A549 (cell line): ENCODE results near the gene TAF1D. TPM values are rescaled to one million over a fixed set of nuclear protein-coding genes. Genes with fewer than 3 reads are reported as not detected.

Experiments used
- ATAC-seq, 2 experiments: fragments of 200-7000 bp in 1 of 2; fragments of >200 bp in 1 of 2; cut with Nextera tagmentation in 1 of 2; cut with Tn5 transposase in 1 of 2; 3 replicates each; pipeline versions ENCODE4 v1.8.0 to v1.9.1; 2018 to 2020; ENCODE audit warnings: mild to moderate bottlenecking in 1 of 2, moderate library complexity in 1 of 2
- CTCF ChIA-PET: fragments of 300-600 bp; sonication (Branson Sonifier 250); formaldehyde crosslinking; extraction: SDS; loops from one replicate; lab custom pipeline; 2021; ENCODE audit warnings: antibody characterized with exemption, inconsistent platforms; lab: Yijun Ruan, JAX
- POLR2A ChIA-PET: fragments of 350-600 bp; formaldehyde crosslinking; extraction: SDS; loops from one replicate; lab custom pipeline; 2021; ENCODE audit warnings: antibody characterized with exemption, inconsistent platforms; lab: Yijun Ruan, JAX
- DNase-seq, 2 experiments: peaks; one replicate each; pipeline versions ENCODE4 v3.0.0 to v3.0.0-alpha.2; 2011 to 2016; ENCODE audit warnings: low read depth in 1 of 2, low spot score in 1 of 2
- FAIRE-seq: peaks from 2 replicates; lab custom pipeline; 2011; peaks lifted over from hg19 to GRCh38; lab: Jason Lieb, UNC
- H3K27ac ChIP-seq, 2 experiments: fragments of >200 bp; sonication (Bioruptor Twin); formaldehyde crosslinking; 3 replicates each; pipeline ENCODE4 v1.5.1; 2016 to 2017
- H3K4me1 ChIP-seq: fragments of >200 bp; sonication (Bioruptor Twin); formaldehyde crosslinking; 3 replicates; pipeline ENCODE4 v1.6.1; 2016
- H3K4me2 ChIP-seq: fragments of >200 bp; sonication (Bioruptor Twin); formaldehyde crosslinking; 3 replicates; pipeline ENCODE4 v1.6.1; 2016
- H3K4me3 ChIP-seq: fragments of >200 bp; sonication (Bioruptor Twin); formaldehyde crosslinking; 3 replicates; pipeline ENCODE4 v1.5.1; 2016
- H3K9me3 ChIP-seq: fragments of >200 bp; sonication (Bioruptor Twin); formaldehyde crosslinking; 3 replicates; pipeline ENCODE4 v1.6.1; 2016
- ZFP36 ChIP-seq: fragments of 450-650 bp; IDR thresholded peaks from 2 replicates; pipeline ENCODE4 v1.6.1; 2014; ENCODE audit warnings: borderline replicate concordance; ENCODE audit not compliant: partially characterized antibody
- WGBS: methylation state at CpG from one replicate; pipeline ENCODE4 v1.1.6; 2017; ENCODE audit errors: missing lambda C conversion rate; 5-methylcytosine and 5-hydroxymethylcytosine counted together
- polyA plus RNA-seq, 4 experiments: library from polyadenylated mRNA; depleted of rRNA in 3 of 4; stranded (reverse); fragments of >200 nt; fragmentation: RNase III in 1 of 4; extraction: RNeasy Plus Mini Kit Qiagen cat#74134 plus additional on column Dnase treatment in 1 of 4; gene quantifications; 2 replicates in 3 of 4; 3 replicates in 1 of 4; pipeline ENCODE4 v1.2.3, GENCODE V29; 2011 to 2017
- small RNA-seq, 6 experiments: library from RNA; depleted of rRNA; stranded (forward); fragments of <200 nt; gene quantifications; one replicate each; pipeline ENCODE3, GENCODE V24; 2012

TAF1D gene
- polyA plus RNA-seq, 2 of the 4 experiments (the other 2 are of a cell fraction) = 116 to 218 TPM

DNA sequence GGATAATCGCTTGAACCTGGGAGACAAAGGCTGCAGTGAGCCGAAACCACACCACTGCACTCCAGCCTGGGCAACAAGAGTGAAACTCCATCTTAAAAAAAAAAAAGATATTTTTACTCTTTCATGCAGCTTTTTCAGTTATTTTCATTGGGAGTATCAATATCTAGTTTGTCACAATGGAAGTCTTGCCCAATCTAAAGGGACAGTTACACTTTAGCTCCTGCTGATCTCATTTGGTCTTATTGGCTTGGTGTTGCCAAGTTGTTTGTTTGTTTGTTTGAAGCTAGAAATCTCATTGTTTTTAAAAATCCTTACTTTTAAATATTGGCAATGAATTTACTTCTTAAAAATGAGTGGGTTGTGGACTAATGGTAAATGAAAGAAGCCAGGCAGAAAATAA lies 55.1 kb downstream of the TAF1D start:
- DNase-seq = no peak
- POLR2A ChIA-PET = no interaction called here
- no peak overlapping the region for H3K4me2 ChIP-seq
- no peak for TF ChIP-seq ZFP36
- TF ChIP-seq, all 56 proteins: peak for 0
- ATAC-seq (no peak), FAIRE-seq (no peak)
- H3K9me3 ChIP-seq = no peaks in the 10 kb centered on the region
- 96% methylated on average over 2 of the region's 2 CpGs for WGBS
- CTCF ChIA-PET = interaction anchor here (0.6 kb wide), 1 partner anchor 43 kb away, joined by 4 read pairs; no protein-coding TSS in a partner anchor
- H3K27ac ChIP-seq = no peak overlapping the region
- H3K4me1 ChIP-seq = no peaks in the 10 kb centered on the region
- no peak overlapping the region for H3K4me3 ChIP-seq

Small RNA genes lying within 50 kb of the gene (small RNA-seq; reads per million reads assigned to genes)
- gene RF00019 (0 reads per million in 6 experiments), gene RF00493 (1.4 to 15.9 (median 7.6) reads per million in 6 experiments), gene SCARNA9 (0 to 13.2 (median 1.9) reads per million in 6 experiments), gene SNORA1 (0 reads per million in 6 experiments), gene SNORA18 (0 reads per million in 6 experiments), gene SNORA25 (0 reads per million in 6 experiments), gene SNORA32 (0 reads per million in 6 experiments), gene SNORA40 (0 reads per million in 6 experiments), gene SNORA8 (0 reads per million in 6 experiments), gene SNORD5 (0 reads per million in 6 experiments), gene SNORD6 (125 to 3,316 (median 1,357) reads per million in 6 experiments)

Other genes starting within 250 kb of the TAF1D start
- gene SMCO4, start 198.1 kb downstream of the TAF1D start, polyA plus RNA-seq (2011; rRNA removed) = 10.7 and 11.9 TPM in 2 replicates
- gene SMCO4, start 198.1 kb downstream of the TAF1D start, polyA plus RNA-seq (2017; fragmentation: RNase III; extraction: RNeasy Plus Mini Kit Qiagen cat#74134 plus additional on column Dnase treatment) = 13.4 to 14.8 TPM (median 14.4 TPM) in 3 replicates
- 12.4 and 17.6 TPM in 2 replicates for gene CEP295, start 79.8 kb downstream of the TAF1D start, polyA plus RNA-seq (2011; rRNA removed)
- gene CEP295, start 79.8 kb downstream of the TAF1D start, polyA plus RNA-seq (2017; fragmentation: RNase III; extraction: RNeasy Plus Mini Kit Qiagen cat#74134 plus additional on column Dnase treatment) = 5.4 to 5.9 TPM (median 5.5 TPM) in 3 replicates
- gene C11orf54, start 177 bp upstream of the TAF1D start, polyA plus RNA-seq (2011; rRNA removed) = 26.8 and 27.6 TPM in 2 replicates
- gene C11orf54, start 177 bp upstream of the TAF1D start, polyA plus RNA-seq (2017; fragmentation: RNase III; extraction: RNeasy Plus Mini Kit Qiagen cat#74134 plus additional on column Dnase treatment) = 12.3 to 12.7 TPM (median 12.4 TPM) in 3 replicates
- 19.2 and 20.3 TPM in 2 replicates for gene MED17, start 42.8 kb upstream of the TAF1D start, polyA plus RNA-seq (2011; rRNA removed)
- 16.2 to 16.7 TPM (median 16.6 TPM) in 3 replicates for gene MED17, start 42.8 kb upstream of the TAF1D start, polyA plus RNA-seq (2017; fragmentation: RNase III; extraction: RNeasy Plus Mini Kit Qiagen cat#74134 plus additional on column Dnase treatment)
- 0.04 and 0.12 TPM in 2 replicates for gene VSTM5, start 109.1 kb upstream of the TAF1D start, polyA plus RNA-seq (2011; rRNA removed)
- gene VSTM5, start 109.1 kb upstream of the TAF1D start, polyA plus RNA-seq (2017; fragmentation: RNase III; extraction: RNeasy Plus Mini Kit Qiagen cat#74134 plus additional on column Dnase treatment) = 0.03 to 0.17 TPM in 2 of 3 replicates, not detected in the other